Caco-2 (cell line): Measurements from ENCODE around the gene KLHL6. TPM values are rescaled to one million over a fixed set of nuclear protein-coding genes. Genes with fewer than 3 reads are reported as not detected.

Source experiments
- BruUV-seq: library from RNA; stranded (reverse); fragments of 400-500 nt; replicated peaks from 2 replicates; lab custom pipeline; 2021; lab: Mats Ljungman, UMichigan
- CTCF ChIA-PET: fragments of 300-600 bp; sonication (Branson Sonifier 250); formaldehyde crosslinking; loops from one replicate; lab custom pipeline; 2022; ENCODE audit warnings: antibody characterized with exemption; lab: Charles Lee
- POLR2A ChIA-PET: fragments of 300-600 bp; sonication (Branson Sonifier 250); formaldehyde crosslinking; loops from one replicate; lab custom pipeline; 2022; ENCODE audit warnings: antibody characterized with exemption; lab: Charles Lee
- DNase-seq, 2 experiments: peaks; one replicate each; pipeline versions ENCODE4 v3.0.0 to v3.0.0-alpha.2; 2020 to 2022
- H3K27me3 ChIP-seq: replicated peaks from 2 replicates; pipeline ENCODE4 v1.6.0; 2011; ENCODE audit warnings: low read length; ENCODE audit not compliant: control insufficient read depth, insufficient read depth
- H3K36me3 ChIP-seq: 2 replicates; pipeline ENCODE4 v1.5.1; 2011; ENCODE audit warnings: low read length; ENCODE audit not compliant: control insufficient read depth, insufficient read depth
- H3K4me1 ChIP-seq: fragments of 250-450 bp; sonication (Bioruptor Pico); 2 replicates; pipeline ENCODE4 v1.5.1; 2020; ENCODE audit warnings: mild to moderate bottlenecking
- H3K4me3 ChIP-seq: 2 replicates; pipeline ENCODE4 v1.5.1; 2011; ENCODE audit warnings: low read depth, mild to moderate bottlenecking, control low read depth, low read length
- H3K9me3 ChIP-seq: fragments of 250-450 bp; sonication (Bioruptor Pico); 2 replicates; pipeline ENCODE4 v1.5.1; 2020; ENCODE audit warnings: mild to moderate bottlenecking, moderate library complexity
- H3K27ac Mint-ChIP-seq: one replicate; pipeline ENCODE4 v1.8.0; 2022; ENCODE audit warnings: mixed read lengths; ENCODE audit not compliant: unreplicated experiment
- H3K27me3 Mint-ChIP-seq: one replicate; pipeline ENCODE4 v1.8.0; 2022; ENCODE audit warnings: mixed read lengths; ENCODE audit not compliant: insufficient read depth, unreplicated experiment
- H3K36me3 Mint-ChIP-seq: one replicate; pipeline ENCODE4 v1.8.0; 2022; ENCODE audit warnings: mild to moderate bottlenecking, mixed read lengths; ENCODE audit not compliant: insufficient read depth, unreplicated experiment
- H3K4me1 Mint-ChIP-seq: one replicate; pipeline ENCODE4 v1.8.0; 2022; ENCODE audit warnings: low read depth, mixed read lengths; ENCODE audit not compliant: unreplicated experiment
- H3K4me3 Mint-ChIP-seq: one replicate; pipeline ENCODE4 v1.8.0; 2022; ENCODE audit warnings: mild to moderate bottlenecking, moderate library complexity, mixed read lengths; ENCODE audit not compliant: unreplicated experiment
- H3K9me3 Mint-ChIP-seq: one replicate; pipeline ENCODE4 v1.8.0; 2022; ENCODE audit warnings: mixed read lengths; ENCODE audit not compliant: unreplicated experiment
- intact Hi-C: fragments of 100-400 bp; cut with micrococcal nuclease; formaldehyde crosslinking; loops from one replicate; pipeline ENCODE4 v1.10.0; 2022; ENCODE audit not compliant: unreplicated experiment
- total RNA-seq: library from RNA; stranded (reverse); gene quantifications from 2 replicates; pipeline ENCODE4 v1.2.3, GENCODE V29; 2022
- TF ChIP-seq, protein P1 (sequence below), 2 experiments: fragments of 200-600 bp in 1 of 2; IDR thresholded peaks; 1 replicate in 1 of 2; 2 replicates in 1 of 2; pipeline versions ENCODE4 v1.5.1 to v1.8.0; 2011 to 2022; ENCODE audit warnings: antibody characterized with exemption in 1 of 2, control low read depth in 1 of 2, inconsistent platforms in 1 of 2, low read depth in 1 of 2, low read length in 1 of 2, mild to moderate bottlenecking in 1 of 2, moderate library complexity in 1 of 2; ENCODE audit not compliant: insufficient read depth in 1 of 2, severe bottlenecking in 1 of 2, unreplicated experiment in 1 of 2

Gene KLHL6
- total RNA-seq, 1 experiment from 2014 or later, result not detected

DNA sequence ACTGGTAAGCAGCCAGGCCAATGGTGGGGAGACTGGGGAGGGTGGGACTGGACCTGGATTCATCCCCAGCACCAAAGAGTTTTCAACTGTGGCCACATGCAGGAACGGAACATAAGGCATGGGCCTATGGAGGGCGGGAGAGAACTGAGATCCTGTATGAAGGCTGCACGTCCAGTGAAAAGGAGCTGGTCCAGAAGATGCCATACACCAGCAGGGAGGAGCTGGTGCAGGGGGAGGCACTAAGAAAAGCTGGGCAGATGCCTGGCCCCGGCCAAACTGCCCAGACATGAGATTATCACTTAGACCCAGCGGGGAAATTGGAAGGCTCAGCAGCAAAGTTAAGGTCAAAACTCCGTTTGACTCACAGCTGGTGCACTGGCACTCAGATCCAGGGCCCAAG, 69.0 kb downstream of the KLHL6 start:
- H3K36me3 Mint-ChIP-seq, result no peaks in the 10 kb centered on the region
- peaks cover 6% of the 10 kb centered on the region for H3K4me1 Mint-ChIP-seq
- no peak overlapping the region for H3K4me3 Mint-ChIP-seq
- Histone ChIP-seq H3K27me3 (no peaks in the 10 kb centered on the region), H3K4me1 (no peaks in the 10 kb centered on the region), H3K9me3 (no peaks in the 10 kb centered on the region), H3K36me3 (no peaks in the 10 kb centered on the region), H3K4me3 (no peak overlapping the region)
- TF ChIP-seq, protein P1, sequence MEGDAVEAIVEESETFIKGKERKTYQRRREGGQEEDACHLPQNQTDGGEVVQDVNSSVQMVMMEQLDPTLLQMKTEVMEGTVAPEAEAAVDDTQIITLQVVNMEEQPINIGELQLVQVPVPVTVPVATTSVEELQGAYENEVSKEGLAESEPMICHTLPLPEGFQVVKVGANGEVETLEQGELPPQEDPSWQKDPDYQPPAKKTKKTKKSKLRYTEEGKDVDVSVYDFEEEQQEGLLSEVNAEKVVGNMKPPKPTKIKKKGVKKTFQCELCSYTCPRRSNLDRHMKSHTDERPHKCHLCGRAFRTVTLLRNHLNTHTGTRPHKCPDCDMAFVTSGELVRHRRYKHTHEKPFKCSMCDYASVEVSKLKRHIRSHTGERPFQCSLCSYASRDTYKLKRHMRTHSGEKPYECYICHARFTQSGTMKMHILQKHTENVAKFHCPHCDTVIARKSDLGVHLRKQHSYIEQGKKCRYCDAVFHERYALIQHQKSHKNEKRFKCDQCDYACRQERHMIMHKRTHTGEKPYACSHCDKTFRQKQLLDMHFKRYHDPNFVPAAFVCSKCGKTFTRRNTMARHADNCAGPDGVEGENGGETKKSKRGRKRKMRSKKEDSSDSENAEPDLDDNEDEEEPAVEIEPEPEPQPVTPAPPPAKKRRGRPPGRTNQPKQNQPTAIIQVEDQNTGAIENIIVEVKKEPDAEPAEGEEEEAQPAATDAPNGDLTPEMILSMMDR (IDR thresholded peaks at IDR 0.05; ENCODE audit: insufficient read depth in 1 of 2, low read depth in 1 of 2, low read length in 1 of 2, severe bottlenecking in 1 of 2, unreplicated experiment in 1 of 2), result no peak
- no peak overlapping the region for H3K27ac Mint-ChIP-seq
- no peaks in the 10 kb centered on the region for H3K9me3 Mint-ChIP-seq
- no TSS peak for BruUV-seq
- ChIA-PET CTCF (no interaction called here), POLR2A (no interaction called here)
- no peak for DNase-seq
- intact Hi-C loops, result no loop called here
- H3K27me3 Mint-ChIP-seq, result no peaks in the 10 kb centered on the region

- no TSS peak for BruUV-seq
- Histone ChIP-seq H3K4me3 (no peak overlapping the region), H3K27me3 (no peaks in the 10 kb centered on the region), H3K36me3 (no peaks in the 10 kb centered on the region), H3K4me1 (no peaks in the 10 kb centered on the region), H3K9me3 (no peaks in the 10 kb centered on the region)
- ChIA-PET CTCF (no interaction called here), POLR2A (no interaction called here)
- TF ChIP-seq, protein P1 (IDR thresholded peaks at IDR 0.05; ENCODE audit: insufficient read depth in 1 of 2, low read depth in 1 of 2, low read length in 1 of 2, severe bottlenecking in 1 of 2, unreplicated experiment in 1 of 2), result no peak
- no peak for DNase-seq
- no peaks in the 10 kb centered on the region for H3K36me3 Mint-ChIP-seq
- intact Hi-C loops, result no loop called here
- no peak overlapping the region for H3K27ac Mint-ChIP-seq
- peaks cover 6% of the 10 kb centered on the region for H3K4me1 Mint-ChIP-seq
- no peak overlapping the region for H3K4me3 Mint-ChIP-seq
- no peaks in the 10 kb centered on the region for H3K27me3 Mint-ChIP-seq
- no peaks in the 10 kb centered on the region for H3K9me3 Mint-ChIP-seq
Observed at GRCh38 chr3:183485585-183485984, 69.9 kb downstream of the KLHL6 start.

DNA sequence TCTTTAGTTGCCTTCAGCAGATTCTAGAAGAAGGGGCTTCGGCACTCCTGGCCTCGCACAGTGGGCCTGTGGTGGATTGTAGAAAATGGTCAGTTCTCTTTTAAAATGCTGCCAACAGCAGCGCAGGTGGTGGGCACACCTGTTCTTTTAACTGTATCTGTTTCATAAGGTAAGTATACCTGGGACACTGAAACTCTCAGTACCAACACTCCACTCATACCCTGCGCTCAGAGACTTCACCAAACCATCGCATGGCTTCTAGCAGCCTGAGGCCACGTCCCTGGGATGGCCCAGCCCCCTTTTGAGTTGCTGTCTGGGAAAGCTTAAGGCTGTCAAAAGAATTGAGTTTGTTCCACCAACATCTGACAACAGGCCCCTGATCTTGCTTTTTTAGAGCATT, 70.4 kb downstream of the KLHL6 start:
- intact Hi-C loops, result no loop called here
- BruUV-seq, result no TSS peak
- no peak overlapping the region for H3K27ac Mint-ChIP-seq
- no peak overlapping the region for H3K4me3 Mint-ChIP-seq
- Histone ChIP-seq H3K27me3 (no peaks in the 10 kb centered on the region), H3K9me3 (no peaks in the 10 kb centered on the region), H3K4me1 (no peaks in the 10 kb centered on the region), H3K36me3 (no peaks in the 10 kb centered on the region), H3K4me3 (no peak overlapping the region)
- no peaks in the 10 kb centered on the region for H3K9me3 Mint-ChIP-seq
- POLR2A ChIA-PET, result no interaction called here
- TF ChIP-seq, protein P1 (IDR thresholded peaks at IDR 0.05; ENCODE audit: insufficient read depth in 1 of 2, low read depth in 1 of 2, low read length in 1 of 2, severe bottlenecking in 1 of 2, unreplicated experiment in 1 of 2), result no peak
- no peaks in the 10 kb centered on the region for H3K36me3 Mint-ChIP-seq
- no peaks in the 10 kb centered on the region for H3K27me3 Mint-ChIP-seq
- no peak for DNase-seq
- peaks cover 6% of the 10 kb centered on the region for H3K4me1 Mint-ChIP-seq
- CTCF ChIA-PET, result interaction anchor here (0.6 kb wide), 1 partner anchor 282 kb away, joined by 3 read pairs; no protein-coding TSS in a partner anchor
